Measurements from ENCODE around the gene TALDO1. TPM values are rescaled to one million over a fixed set of nuclear protein-coding genes. Genes with fewer than 3 reads are reported as not detected.

Gene TALDO1
- total RNA-seq, 1 experiment from 2014 or later, result 166 TPM

Other genes with a start within 250 kb of the TALDO1 start
- gene RNH1, start 240.2 kb upstream of the TALDO1 start, total RNA-seq (2014; rRNA removed; shearing (Covaris generic)), result 147 and 167 TPM in 2 replicates
- 65.8 and 81.1 TPM in 2 replicates for gene HRAS, start 211.9 kb upstream of the TALDO1 start, total RNA-seq (2014; rRNA removed; shearing (Covaris generic))
- 0.29 TPM in 1 of 2 replicates, not detected in the other for gene LRRC56, start 209.9 kb upstream of the TALDO1 start, total RNA-seq (2014; rRNA removed; shearing (Covaris generic))
- 0.24 and 0.29 TPM in 2 replicates for gene LMNTD2, start 186.7 kb upstream of the TALDO1 start, total RNA-seq (2014; rRNA removed; shearing (Covaris generic))
- gene RASSF7, start 186.5 kb upstream of the TALDO1 start, total RNA-seq (2014; rRNA removed; shearing (Covaris generic)), result 7.4 and 16.4 TPM in 2 replicates
- gene PHRF1, start 171.0 kb upstream of the TALDO1 start, total RNA-seq (2014; rRNA removed; shearing (Covaris generic)), result 12.5 and 14.8 TPM in 2 replicates
- 4.7 and 5.1 TPM in 2 replicates for gene IRF7, start 131.5 kb upstream of the TALDO1 start, total RNA-seq (2014; rRNA removed; shearing (Covaris generic))
- gene CDHR5, start 122.5 kb upstream of the TALDO1 start, total RNA-seq (2014; rRNA removed; shearing (Covaris generic)), result not detected in 2 replicates
- gene SCT, start 120.3 kb upstream of the TALDO1 start, total RNA-seq (2014; rRNA removed; shearing (Covaris generic)), result not detected in 2 replicates
- not detected in 2 replicates for gene DRD4, start 110.2 kb upstream of the TALDO1 start, total RNA-seq (2014; rRNA removed; shearing (Covaris generic))
- gene DEAF1, start 52.2 kb upstream of the TALDO1 start, total RNA-seq (2014; rRNA removed; shearing (Covaris generic)), result 15.4 and 23.8 TPM in 2 replicates
- 15.6 and 18.6 TPM in 2 replicates for gene TMEM80, start 51.6 kb upstream of the TALDO1 start, total RNA-seq (2014; rRNA removed; shearing (Covaris generic))
- gene EPS8L2, start 41.2 kb upstream of the TALDO1 start, total RNA-seq (2014; rRNA removed; shearing (Covaris generic)), result 3.4 and 5.7 TPM in 2 replicates
- gene GATD1, start 30.0 kb downstream of the TALDO1 start, total RNA-seq (2014; rRNA removed; shearing (Covaris generic)), result 19.8 and 23.5 TPM in 2 replicates
- 0.12 TPM in 1 of 2 replicates, not detected in the other for gene CEND1, start 42.6 kb downstream of the TALDO1 start, total RNA-seq (2014; rRNA removed; shearing (Covaris generic))
- gene SLC25A22, start 50.8 kb downstream of the TALDO1 start, total RNA-seq (2014; rRNA removed; shearing (Covaris generic)), result 9.5 and 12.7 TPM in 2 replicates
- gene PIDD1, start 57.8 kb downstream of the TALDO1 start, total RNA-seq (2014; rRNA removed; shearing (Covaris generic)), result 4.9 and 5.4 TPM in 2 replicates
- gene RPLP2, start 62.5 kb downstream of the TALDO1 start, total RNA-seq (2014; rRNA removed; shearing (Covaris generic)), result 886 and 920 TPM in 2 replicates
- 9.4 and 10.5 TPM in 2 replicates for gene PNPLA2, start 71.5 kb downstream of the TALDO1 start, total RNA-seq (2014; rRNA removed; shearing (Covaris generic))
- 1.8 and 2.5 TPM in 2 replicates for gene CRACR2B, start 80.5 kb downstream of the TALDO1 start, total RNA-seq (2014; rRNA removed; shearing (Covaris generic))
- 302 and 421 TPM in 2 replicates for gene CD151, start 85.5 kb downstream of the TALDO1 start, total RNA-seq (2014; rRNA removed; shearing (Covaris generic))
- gene POLR2L, start 95.1 kb downstream of the TALDO1 start, total RNA-seq (2014; rRNA removed; shearing (Covaris generic)), result 167 and 183 TPM in 2 replicates
- 95.2 and 137 TPM in 2 replicates for gene TSPAN4, start 95.4 kb downstream of the TALDO1 start, total RNA-seq (2014; rRNA removed; shearing (Covaris generic))
- gene CHID1, start 163.3 kb downstream of the TALDO1 start, total RNA-seq (2014; rRNA removed; shearing (Covaris generic)), result 41.2 and 43.3 TPM in 2 replicates
- 28.4 and 31.9 TPM in 2 replicates for gene AP2A2, start 178.4 kb downstream of the TALDO1 start, total RNA-seq (2014; rRNA removed; shearing (Covaris generic))

Data from RPMI7951 (cell line).